CD4-positive, alpha-beta T cell treated with Interleukin-15 for 1 hour (primary cell): ENCODE data around the gene HNRNPA1L2.
"Not testable (repeated sequence)": the region's sequence is repeated elsewhere in the genome, so short reads cannot be mapped to it uniquely, and the experiment has no call there.

Source experiments
- DNase-seq: peaks from one replicate; pipeline ENCODE4 v3.0.0-alpha.2; 2020

Gene HNRNPA1L2

GRCh38 chr13:52642131-52642530 is at the start of gene HNRNPA1L2:
HNRNPA1L2 (plus strand) TSS chr13:52642431; CDS start chr13:52642493, 62 bp downstream.
- no peak for DNase-seq

DNA sequence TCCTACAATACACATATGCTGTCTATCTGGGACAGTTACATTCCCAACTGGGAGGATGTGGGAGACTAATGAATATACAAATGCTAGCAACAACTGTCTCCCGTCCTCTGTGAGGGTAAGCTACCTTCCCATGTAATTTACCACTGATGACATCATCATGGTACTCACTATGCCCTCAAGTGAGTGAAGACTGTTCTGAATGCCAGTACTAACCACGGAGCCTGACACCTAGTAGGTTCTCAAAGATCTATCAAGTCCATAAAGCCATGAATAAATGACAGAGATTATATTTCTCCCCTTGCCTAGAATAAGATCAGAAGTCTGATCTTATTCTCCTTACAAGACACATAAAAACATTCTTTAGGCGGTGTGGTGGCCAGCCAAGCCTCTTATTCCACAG is 49.1 kb upstream of the HNRNPA1L2 start:
- DNase-seq, result not testable (repeated sequence)

- not testable (repeated sequence) for DNase-seq
These were observed 48.4 kb upstream of the HNRNPA1L2 start for GRCh38 chr13:52593812-52594211.

DNA sequence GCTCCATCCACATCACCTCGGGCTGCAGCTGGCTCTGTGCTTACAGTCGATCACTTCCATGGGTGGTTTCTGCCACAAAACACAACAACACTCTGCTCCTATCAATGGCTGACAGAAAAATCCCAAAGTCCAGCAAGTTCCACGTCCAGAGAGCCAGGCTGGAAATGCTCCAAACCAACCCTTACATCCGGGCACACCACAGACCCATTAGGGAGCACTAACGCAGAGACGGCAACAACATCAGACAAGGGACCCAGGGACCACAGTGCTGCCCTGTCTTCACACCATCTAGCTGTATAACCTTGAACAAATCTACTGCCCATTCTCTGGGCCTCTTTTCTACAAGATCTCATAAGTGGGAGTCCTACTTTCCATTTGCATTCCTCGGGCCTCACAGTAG is 47.9 kb upstream of the HNRNPA1L2 start:
- not testable (repeated sequence) for DNase-seq

DNA sequence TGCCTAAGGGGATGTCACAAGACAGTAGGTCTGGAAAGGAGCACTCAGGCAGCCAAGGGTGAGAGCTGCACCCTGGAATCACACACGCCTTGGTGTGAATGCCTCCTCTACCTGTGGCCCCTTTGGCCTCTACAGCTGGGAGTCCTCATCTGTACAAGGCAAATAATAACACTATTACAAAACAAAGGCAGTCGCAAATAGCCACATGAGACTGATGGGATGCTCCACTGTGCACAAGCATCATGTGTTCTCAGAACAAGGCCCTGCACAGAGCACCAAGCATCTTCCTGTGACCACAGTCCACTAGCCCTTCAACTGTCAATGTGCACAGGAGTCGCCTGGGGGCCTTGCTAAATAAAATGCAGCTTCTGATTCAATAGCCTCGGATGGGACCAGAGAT is 44.6 kb upstream of the HNRNPA1L2 start:
- no peak for DNase-seq

- DNase-seq, result no peak
These were observed 43.0 kb upstream of the HNRNPA1L2 start for GRCh38 chr13:52599037-52599847.

- no peak for DNase-seq
These were observed 42.2 kb upstream of the HNRNPA1L2 start for GRCh38 chr13:52599848-52600603.

GRCh38 chr13:52600666-52601065 is 41.6 kb upstream of the HNRNPA1L2 start:
- no peak for DNase-seq

DNA sequence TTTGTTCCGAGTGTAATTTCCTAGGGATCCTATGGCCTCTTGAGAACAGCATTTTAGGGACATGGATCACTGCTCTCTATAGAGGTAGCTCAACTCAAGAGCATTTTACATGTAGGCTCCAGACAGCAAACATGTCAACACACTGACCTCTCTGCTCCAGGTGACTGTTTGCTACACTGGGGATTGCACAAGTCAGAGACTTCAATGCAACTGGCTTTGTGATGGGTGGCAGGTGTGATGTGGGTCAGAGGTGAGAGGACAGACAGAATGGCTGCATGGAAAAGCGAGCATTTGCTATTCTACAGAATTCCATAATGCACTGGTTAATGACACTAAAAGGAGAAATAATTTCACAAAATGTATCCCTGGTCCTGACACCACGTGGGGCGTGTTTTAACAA is 38.9 kb upstream of the HNRNPA1L2 start:
- not testable (repeated sequence) for DNase-seq

DNA sequence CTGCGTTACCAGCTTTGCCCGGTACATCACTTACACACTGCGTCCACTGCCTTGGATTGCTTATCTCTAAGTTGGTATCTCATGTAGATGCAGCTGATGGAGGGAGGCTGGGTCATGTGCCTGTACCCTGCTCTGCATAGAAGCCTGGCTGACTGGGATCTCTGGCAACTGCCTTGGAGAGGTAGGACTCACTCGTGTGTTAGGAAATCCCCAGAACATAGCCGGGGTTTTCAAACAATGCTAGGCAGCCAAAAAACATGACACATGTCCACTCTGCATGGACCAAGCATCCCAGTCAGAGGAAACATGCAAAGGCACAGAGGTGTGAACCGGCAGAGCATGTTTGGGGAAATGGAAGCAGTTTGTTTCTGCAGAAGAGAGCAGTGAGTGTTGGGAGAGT is 36.1 kb upstream of the HNRNPA1L2 start:
- not testable (repeated sequence) for DNase-seq

DNA sequence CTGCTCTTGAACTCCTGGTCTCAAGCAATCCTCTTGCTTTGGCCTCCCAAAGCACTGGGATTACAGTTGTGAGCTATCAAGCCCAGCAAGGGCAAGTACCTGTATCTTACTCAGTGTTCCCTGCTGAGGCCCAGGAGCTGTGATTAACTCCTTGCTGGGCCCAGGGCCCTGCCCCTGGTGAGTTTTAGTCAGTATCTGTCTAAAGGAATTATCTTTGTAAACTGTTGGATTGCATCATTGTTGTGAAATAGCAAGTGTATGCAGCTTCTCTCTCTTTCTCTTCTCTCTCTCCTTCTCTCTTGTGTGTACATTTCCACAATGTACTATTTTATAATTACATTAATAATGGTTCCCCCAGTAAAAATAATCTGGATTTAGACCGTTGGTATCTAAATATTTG is 35.4 kb upstream of the HNRNPA1L2 start:
- not testable (repeated sequence) for DNase-seq

DNA sequence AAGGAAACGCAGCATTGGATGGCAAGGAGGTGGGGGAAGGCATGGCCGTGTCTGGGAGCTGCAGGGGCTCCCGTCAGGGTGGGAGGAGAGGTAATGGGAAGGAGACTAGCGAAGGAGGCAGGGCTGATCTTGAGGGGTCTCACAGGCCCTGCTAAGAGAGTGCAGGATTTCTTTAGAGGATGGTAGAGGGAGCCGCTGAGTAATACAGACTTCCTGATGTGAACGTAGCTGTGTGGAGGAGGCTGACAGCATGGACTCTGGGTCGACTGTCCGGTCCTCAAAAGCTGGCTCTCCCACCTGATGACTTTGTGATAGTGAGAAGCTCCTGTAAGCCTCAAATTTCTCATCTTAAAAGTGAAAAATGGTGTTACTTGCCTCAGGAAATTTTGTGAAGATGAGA is 34.0 kb upstream of the HNRNPA1L2 start:
- DNase-seq, result not testable (repeated sequence)

GRCh38 chr13:52609013-52609606 is 33.1 kb upstream of the HNRNPA1L2 start:
- DNase-seq, result not testable (repeated sequence)

GRCh38 chr13:52610158-52610557 is 32.1 kb upstream of the HNRNPA1L2 start:
- not testable (repeated sequence) for DNase-seq

- no peak for DNase-seq
These were observed 27.0 kb upstream of the HNRNPA1L2 start for GRCh38 chr13:52615134-52615801.

GRCh38 chr13:52615812-52616211 is 26.4 kb upstream of the HNRNPA1L2 start:
- no peak for DNase-seq

DNA sequence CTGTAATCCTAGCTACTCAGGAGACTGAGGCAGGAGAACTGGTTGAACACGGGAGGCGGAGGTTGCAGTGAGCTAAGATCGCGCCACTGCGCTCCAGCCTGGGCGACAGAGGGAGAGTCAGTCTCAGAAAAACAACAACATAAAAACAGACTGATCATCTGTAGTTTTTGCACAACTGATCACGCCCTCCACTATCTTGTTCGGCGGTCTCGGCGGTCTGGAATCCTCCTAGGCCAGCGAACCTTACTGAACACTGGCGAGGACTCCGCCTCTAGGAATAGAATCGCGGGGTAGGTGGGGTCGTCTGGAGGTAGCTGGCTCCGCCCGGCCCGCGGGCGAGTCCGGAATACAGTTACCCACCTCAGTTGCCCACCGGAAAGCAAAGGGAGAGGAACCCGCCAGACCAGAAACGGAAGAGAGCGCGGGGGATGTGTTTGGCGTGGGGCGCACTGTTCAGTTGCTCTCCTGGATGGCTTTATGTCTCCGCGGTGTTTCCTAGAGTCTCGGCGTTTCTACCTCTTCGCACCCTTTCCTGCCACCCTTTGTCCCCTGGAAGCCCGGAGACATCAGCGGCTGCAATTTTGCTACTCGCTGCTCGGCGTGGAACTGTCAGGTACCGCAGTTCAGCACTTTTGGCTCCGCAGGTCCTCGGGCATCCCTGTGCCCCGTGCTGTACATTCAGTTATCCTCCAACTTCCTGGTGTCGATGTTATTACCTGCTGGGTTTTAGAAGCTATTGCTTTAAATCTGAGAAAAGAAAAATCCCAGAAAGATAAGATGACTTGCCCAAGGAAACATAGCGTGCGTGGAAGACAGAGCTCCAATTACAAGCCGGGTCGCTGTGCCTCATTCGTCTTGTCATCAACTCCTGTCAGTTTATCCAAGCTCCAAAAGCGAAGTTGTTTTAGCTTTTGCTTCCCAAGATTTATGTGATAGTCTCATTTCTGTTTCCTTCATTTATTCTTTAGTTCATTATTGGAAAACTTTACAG is 24.9 kb upstream of the HNRNPA1L2 start:
- DNase-seq, result peak; percentile 83

DNA sequence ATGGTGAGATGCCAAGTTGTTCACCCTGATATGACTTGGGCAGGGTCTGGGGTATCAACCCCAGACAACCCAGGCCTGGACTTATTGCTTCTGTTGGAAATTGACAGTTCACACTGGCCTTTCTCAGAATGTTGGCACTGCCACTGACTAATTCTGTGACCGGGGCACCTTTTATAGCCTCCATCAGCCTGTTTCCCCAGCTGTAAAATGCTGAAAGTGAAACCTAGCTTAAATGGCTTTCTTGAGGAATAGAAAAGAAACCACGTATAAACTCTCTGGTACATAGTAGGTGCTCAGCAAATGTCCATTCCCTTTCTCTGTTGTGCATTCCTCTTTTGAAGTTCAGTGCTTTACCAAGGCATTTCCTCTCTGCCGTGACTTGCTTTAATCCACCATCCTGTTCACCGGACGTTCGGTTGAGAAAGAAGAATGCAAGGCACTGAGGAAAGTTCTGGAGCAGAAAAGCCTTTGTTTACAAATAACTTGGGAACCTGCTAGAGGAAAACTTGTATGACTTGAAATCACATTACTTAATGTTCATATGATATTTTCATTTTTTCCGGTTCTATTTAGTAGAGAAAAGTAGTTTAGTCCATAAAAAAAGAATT is 11.0 kb upstream of the HNRNPA1L2 start:
- not testable (repeated sequence) for DNase-seq

DNA sequence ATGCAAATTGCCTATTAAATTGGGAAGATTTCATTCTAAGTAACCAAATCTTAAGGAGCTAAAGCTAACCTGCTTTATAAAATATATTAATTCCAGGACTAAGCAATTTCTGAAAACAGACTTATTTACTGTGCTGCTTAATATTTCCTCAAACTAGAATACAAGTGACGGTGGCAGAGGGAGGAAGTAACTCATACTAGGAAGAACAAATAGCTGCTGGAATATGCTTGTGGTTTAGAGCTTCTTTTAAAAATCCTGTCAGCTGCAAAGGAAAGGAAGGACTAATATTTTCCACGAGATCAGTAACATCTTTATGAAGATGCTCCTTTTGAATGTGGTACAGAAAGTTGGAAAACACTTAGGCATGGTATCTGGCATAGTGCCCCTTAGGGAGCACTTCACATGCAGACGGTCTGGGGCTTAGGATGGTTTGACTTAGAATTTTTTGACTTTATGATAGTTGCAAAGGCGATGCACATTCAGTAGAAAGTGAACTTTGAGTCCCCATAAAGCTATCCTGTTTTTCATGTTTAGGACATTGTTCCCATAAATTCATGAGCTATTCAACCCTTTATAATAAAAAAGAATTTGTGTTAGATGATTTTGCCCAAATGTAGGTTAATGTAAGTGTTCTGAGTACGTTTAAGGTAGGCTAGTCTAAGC is 3.4 kb upstream of the HNRNPA1L2 start:
- no peak for DNase-seq

DNA sequence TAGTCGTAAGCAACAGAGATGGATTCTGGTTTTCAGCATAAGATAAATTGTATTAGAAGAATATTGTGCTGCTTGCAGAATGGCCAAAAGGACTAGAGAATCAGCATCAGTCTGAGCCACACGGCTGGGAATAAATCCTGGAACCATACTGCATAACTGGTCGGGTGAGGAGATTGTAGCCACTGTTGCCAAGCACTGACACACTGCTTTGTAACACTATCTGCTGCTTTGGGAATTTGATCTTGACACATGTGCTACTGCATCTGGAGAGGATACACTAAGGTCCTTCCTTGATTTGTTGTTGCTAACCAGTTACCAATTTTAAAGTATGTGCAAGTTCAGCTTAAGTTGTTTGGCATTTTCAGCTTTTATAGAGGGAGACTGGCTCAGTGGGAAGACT is 1.9 kb downstream of the HNRNPA1L2 start:
- no peak for DNase-seq

GRCh38 chr13:52646967-52647366 is 4.7 kb downstream of the HNRNPA1L2 start:
- DNase-seq, result no peak
